DMS 273 (cell line): ENCODE data around the gene PNN.
A peak's percentile ranks its signal among the peaks of the same experiment; 100 is the strongest.
"Not testable (repeated sequence)": the region's sequence is repeated elsewhere in the genome, so short reads cannot be mapped to it uniquely, and the experiment has no call there.

Experiments used
- DNase-seq: peaks from one replicate; lab custom pipeline; 2025; ENCODE audit not compliant: unreplicated experiment; lab: John Stamatoyannopoulos, UW

Gene PNN

GRCh38 chr14:39180553-39180952, 5.5 kb downstream of the PNN start:
- DNase-seq = no peak

GRCh38 chr14:39181026-39181692, 6.1 kb downstream of the PNN start:
- DNase-seq = peak; percentile 20

- DNase-seq = peak; percentile 21
Measured at GRCh38 chr14:39181693-39182047, 6.6 kb downstream of the PNN start.

DNA sequence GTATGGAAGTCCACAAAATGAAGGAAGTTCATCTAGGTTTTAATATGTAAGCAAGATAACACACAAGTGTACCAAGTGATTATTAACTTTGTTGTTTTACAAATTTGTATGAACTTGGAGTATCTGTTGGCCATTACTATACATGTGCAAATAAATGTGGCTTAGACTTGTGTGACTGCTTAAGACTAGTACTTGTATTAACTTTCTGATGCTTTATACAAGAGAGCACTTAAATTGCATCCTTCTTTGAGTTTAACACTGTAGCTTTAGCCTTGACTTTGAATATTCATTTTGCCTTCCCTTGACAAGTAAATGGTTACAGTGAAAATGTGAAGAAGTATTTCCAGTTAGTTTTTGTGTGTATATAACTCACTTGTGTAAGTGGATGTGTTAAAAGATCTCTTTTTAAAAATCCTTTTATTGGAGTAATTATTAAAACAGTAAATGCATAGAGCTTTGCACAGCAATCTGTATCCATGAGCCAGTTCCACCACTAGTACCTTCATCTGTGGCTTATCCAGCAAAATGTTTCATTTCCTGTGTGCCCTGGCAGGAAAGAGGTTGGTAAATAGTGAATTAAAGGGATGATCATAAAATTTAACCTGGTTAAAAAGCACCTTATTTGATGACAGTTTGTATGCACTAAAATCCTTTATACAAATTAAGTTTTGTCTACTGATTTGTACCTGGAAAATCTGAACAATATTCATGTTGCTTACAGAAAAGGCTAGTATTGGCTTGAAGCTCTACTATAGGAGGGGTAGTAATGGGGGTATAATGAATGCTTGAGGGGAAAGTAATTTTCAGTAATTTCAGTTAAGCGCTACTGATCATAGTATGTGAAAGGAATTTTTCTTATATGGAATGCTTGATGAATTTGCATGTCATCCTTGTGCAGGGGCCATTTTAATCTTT, 8.0 kb downstream of the PNN start:
- DNase-seq = no peak

- DNase-seq = not testable (repeated sequence)
Measured at GRCh38 chr14:39183685-39184003, 8.6 kb downstream of the PNN start.

GRCh38 chr14:39184628-39185255, 9.7 kb downstream of the PNN start:
- peak; percentile 40 for DNase-seq

- peak; percentile 32 for DNase-seq
Measured at GRCh38 chr14:39185256-39186049, 10.4 kb downstream of the PNN start.

DNA sequence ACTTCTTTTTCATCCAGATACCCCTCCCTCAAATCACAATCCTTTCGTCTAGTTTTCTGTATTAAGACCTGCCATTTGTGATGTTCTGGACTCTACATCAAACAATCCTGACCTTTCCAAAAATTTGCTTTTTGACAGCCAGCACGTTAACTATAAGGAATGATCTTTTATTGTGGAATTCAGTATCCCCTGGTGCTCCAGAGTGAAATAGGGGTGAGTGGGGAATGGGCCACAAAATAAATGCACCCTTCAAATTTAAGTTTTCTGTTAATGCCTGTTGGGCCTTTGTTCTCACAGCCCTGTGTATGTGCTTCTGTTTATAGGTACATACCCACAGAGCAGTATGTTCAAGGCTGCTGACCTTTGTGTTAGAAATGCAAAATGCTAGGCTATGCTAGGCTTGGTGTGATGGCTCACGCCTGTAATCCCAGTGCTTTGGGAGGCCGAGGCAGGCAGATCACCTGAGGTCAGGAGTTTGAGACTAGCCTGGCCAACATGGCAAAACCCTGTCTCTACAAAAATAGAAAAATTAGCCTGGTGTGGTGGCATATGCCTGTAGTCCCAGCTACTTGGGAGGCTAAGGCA, 12.0 kb downstream of the PNN start:
- no peak for DNase-seq

- DNase-seq = no peak
Measured at GRCh38 chr14:39203659-39204606, 28.9 kb downstream of the PNN start.

- DNase-seq = not testable (repeated sequence)
Measured at GRCh38 chr14:39207430-39207829, 32.4 kb downstream of the PNN start.

DNA sequence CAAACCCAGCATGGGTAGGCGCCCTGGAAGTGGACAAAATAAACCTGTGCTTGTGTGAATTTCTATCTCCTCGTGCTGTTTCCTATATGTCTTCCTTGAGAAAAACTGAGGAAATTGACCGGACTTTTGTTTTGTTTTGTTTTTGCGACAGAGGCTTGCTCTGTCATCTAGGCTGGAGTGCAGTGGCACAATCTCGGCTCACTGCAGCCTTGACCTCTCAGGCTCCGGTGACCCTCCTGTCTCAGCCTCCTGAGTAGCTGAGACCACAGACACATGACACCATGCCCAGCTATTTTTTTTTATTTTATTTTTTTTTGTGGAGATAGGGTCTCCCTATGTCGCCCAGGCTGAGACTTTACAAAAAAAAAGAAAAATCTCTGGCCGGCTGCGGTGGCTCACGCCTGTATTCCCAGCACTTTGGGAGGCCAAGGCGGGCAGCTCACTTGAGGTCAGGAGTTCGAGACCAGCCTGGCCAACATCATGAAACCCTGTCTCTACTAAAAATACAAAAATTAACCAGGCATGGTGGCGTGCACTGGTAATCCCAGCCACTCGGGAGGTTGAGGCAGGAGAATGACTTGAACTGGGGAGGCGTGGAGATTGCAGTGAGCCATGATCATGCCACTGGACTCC, 36.2 kb downstream of the PNN start:
- no peak for DNase-seq

- no peak for DNase-seq
Measured at GRCh38 chr14:39212034-39212433, 37.0 kb downstream of the PNN start.

DNA sequence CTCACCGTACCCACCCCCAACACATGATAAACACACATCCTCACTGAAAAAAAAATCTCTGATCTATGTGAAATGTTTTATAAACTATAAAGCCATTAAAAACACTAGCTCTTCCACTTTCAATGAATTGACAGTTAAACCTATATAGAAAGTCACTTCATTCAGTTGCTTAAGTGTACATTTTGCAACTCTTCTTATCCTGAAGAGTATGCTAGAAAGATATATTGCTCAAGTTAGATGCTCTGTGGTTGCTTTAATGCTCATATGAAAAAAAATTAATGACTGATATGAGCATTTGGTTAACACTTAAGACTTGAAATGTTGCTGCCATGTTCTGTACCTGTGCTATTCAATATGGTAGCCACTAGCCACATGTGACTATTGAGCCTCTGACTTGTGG, 37.6 kb downstream of the PNN start:
- no peak for DNase-seq

- DNase-seq = no peak
Measured at GRCh38 chr14:39217214-39217879, 42.3 kb downstream of the PNN start.

GRCh38 chr14:39218171-39218769, 43.2 kb downstream of the PNN start:
- DNase-seq = no peak

- no peak for DNase-seq
Measured at GRCh38 chr14:39219075-39219499, 44.0 kb downstream of the PNN start.

DNA sequence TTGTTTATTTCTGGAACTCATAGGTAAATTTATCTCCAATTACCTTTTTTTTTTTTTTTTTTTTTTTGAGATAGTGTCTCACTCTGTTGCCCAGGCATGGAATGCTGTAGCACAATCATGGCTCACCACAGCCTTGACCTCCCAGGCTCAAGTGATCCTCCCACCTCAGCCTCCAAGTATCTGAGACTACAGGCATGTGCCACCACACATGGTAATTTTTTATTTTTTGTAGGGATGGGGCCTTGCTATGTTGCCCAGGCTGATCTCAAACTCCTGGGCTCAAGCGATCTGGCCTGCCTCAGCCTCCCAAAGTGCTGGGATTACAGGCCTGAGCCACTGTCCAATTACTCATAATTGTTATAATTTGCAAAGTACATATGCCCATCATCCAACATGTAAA, 45.4 kb downstream of the PNN start:
- not testable (repeated sequence) for DNase-seq

- no peak for DNase-seq
Measured at GRCh38 chr14:39228044-39228443, 53.0 kb downstream of the PNN start.
